ENCODE measurements around the gene DAO.

DNA sequence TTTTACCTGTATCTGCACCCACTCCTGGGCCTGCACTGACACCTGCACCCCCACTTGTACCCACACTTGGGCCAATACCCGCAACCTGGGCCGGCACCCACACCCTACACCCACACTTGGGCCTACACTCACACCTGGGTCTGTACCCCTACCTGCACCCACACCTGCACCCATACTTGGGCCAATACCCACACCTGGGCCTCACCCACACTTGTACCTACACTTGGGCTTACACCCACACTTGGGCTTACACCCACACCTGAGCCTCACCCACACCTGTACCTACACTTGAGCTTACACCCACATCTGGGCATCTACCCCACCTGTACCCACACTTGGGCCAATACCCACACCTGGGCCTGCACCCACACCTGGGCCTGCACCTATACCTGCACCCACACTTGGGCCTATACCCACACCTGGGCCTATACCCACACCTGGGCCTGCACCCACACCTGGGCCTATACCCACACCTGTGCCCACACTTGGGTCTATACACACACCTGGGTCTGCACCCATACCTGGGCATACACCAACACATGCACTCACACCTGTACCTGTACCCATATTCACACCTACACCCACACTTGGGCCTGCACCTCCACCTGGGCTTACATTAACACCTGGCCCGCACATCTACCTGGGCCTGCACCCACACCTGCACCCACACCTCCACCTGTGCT is 39.2 kb downstream of the DAO start:
- TF ChIP-seq, protein P1, sequence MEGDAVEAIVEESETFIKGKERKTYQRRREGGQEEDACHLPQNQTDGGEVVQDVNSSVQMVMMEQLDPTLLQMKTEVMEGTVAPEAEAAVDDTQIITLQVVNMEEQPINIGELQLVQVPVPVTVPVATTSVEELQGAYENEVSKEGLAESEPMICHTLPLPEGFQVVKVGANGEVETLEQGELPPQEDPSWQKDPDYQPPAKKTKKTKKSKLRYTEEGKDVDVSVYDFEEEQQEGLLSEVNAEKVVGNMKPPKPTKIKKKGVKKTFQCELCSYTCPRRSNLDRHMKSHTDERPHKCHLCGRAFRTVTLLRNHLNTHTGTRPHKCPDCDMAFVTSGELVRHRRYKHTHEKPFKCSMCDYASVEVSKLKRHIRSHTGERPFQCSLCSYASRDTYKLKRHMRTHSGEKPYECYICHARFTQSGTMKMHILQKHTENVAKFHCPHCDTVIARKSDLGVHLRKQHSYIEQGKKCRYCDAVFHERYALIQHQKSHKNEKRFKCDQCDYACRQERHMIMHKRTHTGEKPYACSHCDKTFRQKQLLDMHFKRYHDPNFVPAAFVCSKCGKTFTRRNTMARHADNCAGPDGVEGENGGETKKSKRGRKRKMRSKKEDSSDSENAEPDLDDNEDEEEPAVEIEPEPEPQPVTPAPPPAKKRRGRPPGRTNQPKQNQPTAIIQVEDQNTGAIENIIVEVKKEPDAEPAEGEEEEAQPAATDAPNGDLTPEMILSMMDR (IDR thresholded peaks at IDR 0.05; ENCODE audit: borderline replicate concordance, extremely low read depth, low read length, poor library complexity, severe bottlenecking): no peak
- TF ChIP-seq EZH2 (IDR thresholded peaks at IDR 0.05; ENCODE audit: borderline replicate concordance, low read depth, low read length, severe bottlenecking): no peak

All from DND-41 (cell line).